Activated naive CD8-positive, alpha-beta T cell treated with anti-CD3 and anti-CD28 coated beads, Interleukin-2, amount 10 ng/mL, durations not matched to agents 7 days and 5 days (primary cell): ENCODE results near the gene UHRF1. TPM values are rescaled to one million over a fixed set of nuclear protein-coding genes. Genes with fewer than 3 reads are reported as not detected.

ENCODE experiments used
- ATAC-seq: fragments of 150-1000 bp; cut with Tn5 transposase; one replicate; pipeline ENCODE4 v1.10.0; 2021; ENCODE audit warnings: low read depth, moderate library complexity
- POLR2A ChIA-PET: fragments of 350-600 bp; sonication (Branson Sonifier 250); formaldehyde crosslinking; loops from one replicate; lab custom pipeline; 2021; ENCODE audit warnings: antibody characterized with exemption; lab: Charles Lee
- DNase-seq: peaks from one replicate; pipeline ENCODE4 v3.0.0; 2021
- H3K27ac Mint-ChIP-seq: one replicate; pipeline ENCODE4 v1.8.0; 2022; ENCODE audit warnings: mild to moderate bottlenecking, mixed read lengths
- H3K27me3 Mint-ChIP-seq: one replicate; pipeline ENCODE4 v1.8.0; 2022; ENCODE audit warnings: mild to moderate bottlenecking, moderate library complexity, mixed read lengths
- H3K36me3 Mint-ChIP-seq: one replicate; pipeline ENCODE4 v1.8.0; 2021; ENCODE audit warnings: mild to moderate bottlenecking, mixed read lengths
- H3K4me1 Mint-ChIP-seq: one replicate; pipeline ENCODE4 v1.8.0; 2021; ENCODE audit warnings: mixed read lengths
- H3K4me3 Mint-ChIP-seq: one replicate; pipeline ENCODE4 v1.8.0; 2022; ENCODE audit warnings: mild to moderate bottlenecking, moderate library complexity, mixed read lengths
- H3K9me3 Mint-ChIP-seq: one replicate; pipeline ENCODE4 v1.8.0; 2021; ENCODE audit warnings: mixed read lengths
- total RNA-seq, 2 experiments: library from RNA; stranded (reverse); gene quantifications; one replicate each; pipeline ENCODE4 v1.2.3, GENCODE V29; 2021

UHRF1 gene
- total RNA-seq, 2 experiments from 2014 or later: 90.8 to 103 TPM

DNA sequence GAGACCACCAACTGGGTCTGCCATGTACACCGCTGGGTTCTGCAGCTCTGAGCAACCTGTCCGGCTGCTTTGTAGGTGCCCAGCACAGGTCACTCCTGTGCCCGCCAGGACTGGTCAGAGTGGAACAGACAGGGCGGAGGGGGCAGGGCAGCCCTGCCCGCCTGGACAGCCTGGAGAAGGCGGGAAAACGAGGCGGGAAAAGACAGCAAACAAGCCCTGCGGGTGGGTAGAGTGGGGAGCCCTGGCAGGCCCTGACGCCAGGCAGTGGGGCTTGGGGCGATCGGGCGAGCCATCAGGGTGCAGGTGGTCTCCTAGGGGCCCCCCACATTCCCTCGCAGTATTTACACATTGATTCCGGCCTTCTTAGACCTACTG is 533 bp upstream of the UHRF1 start:
- Mint-ChIP-seq H3K4me1 (peaks cover 24% of the 10 kb centered on the region), H3K9me3 (no peaks in the 10 kb centered on the region)

DNA sequence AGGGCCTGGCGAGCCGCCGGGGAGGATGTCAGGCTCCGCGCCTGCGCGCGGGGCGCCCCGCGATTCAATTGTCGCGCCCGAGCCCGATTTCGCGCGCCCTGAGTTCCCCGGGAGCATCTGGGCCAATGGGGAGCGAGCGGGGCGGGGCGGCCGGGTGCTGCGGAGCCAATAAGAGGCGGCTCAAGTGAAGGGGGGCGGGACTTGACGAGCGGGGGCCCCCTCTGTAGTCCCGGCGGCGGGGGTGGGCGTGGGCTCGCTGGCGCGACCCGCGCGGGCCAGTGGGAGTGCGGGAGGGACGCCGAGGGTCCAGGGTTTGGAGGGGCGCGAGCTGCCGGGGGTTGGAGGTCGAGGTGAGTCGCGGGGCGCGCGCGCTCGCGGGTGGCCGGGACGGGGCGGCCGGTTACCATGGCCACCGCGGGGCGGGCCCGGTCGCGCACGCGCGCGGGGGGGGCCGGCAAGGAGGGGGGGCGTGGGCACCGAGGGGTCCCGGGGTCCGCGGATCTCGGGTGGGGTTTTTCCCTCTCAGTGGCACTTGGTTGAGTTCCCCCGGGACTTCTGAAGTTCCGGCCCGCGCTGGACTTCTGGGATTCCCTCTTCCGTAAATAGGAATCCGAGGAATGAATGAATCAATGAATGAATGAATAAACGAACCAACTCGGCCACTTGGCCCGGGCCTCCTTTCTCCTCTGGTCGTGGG is 744 bp downstream of the UHRF1 start:
- POLR2A ChIA-PET: interaction anchor here (3.3 kb wide), 1 partner anchor 185 kb away, joined by 7 read pairs; the partner anchor contains the start of gene DPP9
- Mint-ChIP-seq H3K36me3 (peaks cover 25% of the 10 kb centered on the region), H3K9me3 (no peaks in the 10 kb centered on the region), H3K4me3 (peak overlapping the region; percentile 82), H3K27ac (peak overlapping the region; percentile 76), H3K4me1 (peaks cover 37% of the 10 kb centered on the region), H3K27me3 (no peaks in the 10 kb centered on the region)
- peak; percentile 98 for DNase-seq
- ATAC-seq: peak; percentile 79

More for the DNA sequence above, 533 bp upstream of the UHRF1 start:
- POLR2A ChIA-PET: no interaction called here
- peaks cover 17% of the 10 kb centered on the region for H3K36me3 Mint-ChIP-seq
- ATAC-seq (no peak), DNase-seq (no peak)
- H3K27me3 Mint-ChIP-seq: no peaks in the 10 kb centered on the region
- H3K27ac Mint-ChIP-seq: no peak overlapping the region
- H3K4me3 Mint-ChIP-seq: peak overlapping the region; percentile 59

DNA sequence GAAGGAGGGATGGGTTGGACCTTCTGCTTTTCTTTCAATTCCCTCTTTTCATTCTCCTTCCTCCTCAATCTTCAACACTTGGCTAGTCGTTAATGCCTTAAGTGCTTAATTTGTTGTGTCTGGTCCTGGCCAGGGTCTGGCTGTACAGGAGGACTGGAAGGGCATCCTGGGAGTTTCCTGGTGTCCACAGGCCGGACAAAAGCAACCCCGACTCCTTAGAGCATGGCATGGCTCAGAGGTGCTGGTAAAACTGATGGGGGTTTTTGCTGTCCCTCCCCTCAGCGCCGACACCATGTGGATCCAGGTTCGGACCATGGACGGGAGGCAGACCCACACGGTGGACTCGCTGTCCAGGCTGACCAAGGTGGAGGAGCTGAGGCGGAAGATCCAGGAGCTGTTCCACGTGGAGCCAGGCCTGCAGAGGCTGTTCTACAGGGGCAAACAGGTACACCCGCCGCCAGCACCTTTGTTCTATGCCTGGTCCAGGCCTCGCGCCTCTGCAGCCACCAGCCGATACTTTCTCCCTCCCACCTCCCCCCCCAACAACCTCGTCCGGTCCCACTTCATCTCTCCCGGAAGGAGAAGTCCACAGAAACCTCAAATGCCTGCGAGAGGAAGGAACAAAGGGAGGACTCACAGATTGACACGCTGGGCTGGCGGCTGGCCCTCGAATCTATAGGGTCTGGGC is 1.4 kb downstream of the UHRF1 start:
- peak; percentile 55 for DNase-seq
- Mint-ChIP-seq H3K4me3 (peak overlapping the region; percentile 82), H3K9me3 (no peaks in the 10 kb centered on the region), H3K36me3 (peaks cover 31% of the 10 kb centered on the region), H3K27ac (peak overlapping the region; percentile 76), H3K27me3 (no peaks in the 10 kb centered on the region), H3K4me1 (peaks cover 43% of the 10 kb centered on the region)
- POLR2A ChIA-PET: interaction anchor here (0.5 to 3.3 kb wide), 6 partner anchors 11 to 186 kb away, joined by 3 to 15 read pairs (median 5); partner anchors contain the start of genes DPP9 and KDM4B
- ATAC-seq: no peak

DNA sequence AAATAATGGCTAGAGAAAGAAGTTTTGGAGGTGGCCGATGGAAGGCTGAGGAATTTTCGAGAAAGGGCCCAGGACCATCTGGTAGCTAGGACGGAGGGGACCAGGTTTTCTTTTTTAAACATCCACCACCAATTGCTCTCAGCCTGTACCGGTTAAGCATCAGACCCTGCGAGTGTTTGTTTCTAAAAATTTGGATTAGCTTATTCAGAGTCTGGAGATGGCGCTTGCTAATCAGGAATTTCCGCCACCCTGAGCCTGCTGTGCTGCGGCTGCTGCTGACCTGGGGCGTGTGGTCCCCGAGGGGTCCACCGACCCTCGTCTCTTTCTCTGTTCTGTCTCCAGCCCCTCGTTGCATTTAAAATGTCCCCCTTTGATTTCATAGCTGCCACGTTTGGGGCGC is 2.0 kb downstream of the UHRF1 start:
- peaks cover 35% of the 10 kb centered on the region for H3K36me3 Mint-ChIP-seq
- no peak for DNase-seq
- ATAC-seq: no peak
- H3K4me3 Mint-ChIP-seq: peak overlapping the region; percentile 82
- POLR2A ChIA-PET: interaction anchor here (0.5 to 3.3 kb wide), 8 partner anchors 11 to 187 kb away, joined by 3 to 15 read pairs (median 5); partner anchors contain the start of genes DPP9, KDM4B and PLIN3
- peak overlapping the region; percentile 76 for H3K27ac Mint-ChIP-seq
- H3K9me3 Mint-ChIP-seq: no peaks in the 10 kb centered on the region
- peaks cover 47% of the 10 kb centered on the region for H3K4me1 Mint-ChIP-seq
- no peaks in the 10 kb centered on the region for H3K27me3 Mint-ChIP-seq

DNA sequence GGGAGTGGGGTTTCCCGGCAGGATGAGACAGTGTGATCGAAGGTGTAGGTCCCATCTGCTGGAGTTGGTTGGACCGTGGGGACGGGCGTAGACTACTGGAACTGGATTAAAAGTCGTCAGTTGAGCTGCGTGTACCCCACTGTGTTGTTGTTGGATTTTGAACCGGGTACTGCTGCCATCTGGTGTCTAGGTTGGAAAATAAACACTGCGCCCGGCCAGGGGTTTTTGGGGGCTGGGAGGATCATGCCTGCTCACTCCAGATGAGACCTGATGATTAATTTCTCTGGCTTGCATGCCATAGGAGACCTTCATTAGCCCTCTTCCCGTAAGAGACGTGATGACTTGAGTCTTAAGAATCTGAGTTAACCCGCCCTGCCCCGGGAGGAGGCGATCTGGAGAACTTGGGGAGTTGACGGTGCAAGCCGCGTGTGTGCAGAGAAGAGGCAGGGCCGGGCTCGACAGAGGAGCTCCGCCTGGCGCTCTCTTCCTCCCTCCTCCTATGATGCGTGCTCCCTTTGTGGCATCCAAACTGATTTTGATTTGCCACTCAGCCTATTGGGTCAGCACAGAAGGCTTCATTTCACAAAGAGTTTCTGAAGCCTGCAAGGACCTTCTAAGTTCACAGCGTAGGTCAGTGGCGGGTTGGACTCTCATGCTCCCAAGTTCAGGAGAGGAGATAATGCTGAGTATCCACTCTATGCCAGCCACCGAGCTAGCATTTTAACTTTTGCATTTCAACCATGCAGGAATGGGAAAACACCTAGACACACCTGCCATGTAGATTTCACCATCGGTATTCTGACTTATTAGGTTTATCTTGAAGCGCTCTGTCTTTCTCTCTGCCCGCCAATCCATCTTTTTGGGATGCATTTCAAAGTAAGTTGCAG is 2.7 kb downstream of the UHRF1 start:
- Mint-ChIP-seq H3K27ac (peak overlapping the region; percentile 76), H3K27me3 (no peaks in the 10 kb centered on the region), H3K36me3 (peaks cover 39% of the 10 kb centered on the region), H3K4me1 (peaks cover 51% of the 10 kb centered on the region), H3K4me3 (peak overlapping the region; percentile 82), H3K9me3 (no peaks in the 10 kb centered on the region)
- POLR2A ChIA-PET: interaction anchor here (1.1 to 3.3 kb wide), 6 partner anchors 39 to 187 kb away, joined by 3 to 15 read pairs (median 6); partner anchors contain the start of genes DPP9, KDM4B and PLIN3
- peak; percentile 16 for ATAC-seq
- DNase-seq: peak; percentile 66

DNA sequence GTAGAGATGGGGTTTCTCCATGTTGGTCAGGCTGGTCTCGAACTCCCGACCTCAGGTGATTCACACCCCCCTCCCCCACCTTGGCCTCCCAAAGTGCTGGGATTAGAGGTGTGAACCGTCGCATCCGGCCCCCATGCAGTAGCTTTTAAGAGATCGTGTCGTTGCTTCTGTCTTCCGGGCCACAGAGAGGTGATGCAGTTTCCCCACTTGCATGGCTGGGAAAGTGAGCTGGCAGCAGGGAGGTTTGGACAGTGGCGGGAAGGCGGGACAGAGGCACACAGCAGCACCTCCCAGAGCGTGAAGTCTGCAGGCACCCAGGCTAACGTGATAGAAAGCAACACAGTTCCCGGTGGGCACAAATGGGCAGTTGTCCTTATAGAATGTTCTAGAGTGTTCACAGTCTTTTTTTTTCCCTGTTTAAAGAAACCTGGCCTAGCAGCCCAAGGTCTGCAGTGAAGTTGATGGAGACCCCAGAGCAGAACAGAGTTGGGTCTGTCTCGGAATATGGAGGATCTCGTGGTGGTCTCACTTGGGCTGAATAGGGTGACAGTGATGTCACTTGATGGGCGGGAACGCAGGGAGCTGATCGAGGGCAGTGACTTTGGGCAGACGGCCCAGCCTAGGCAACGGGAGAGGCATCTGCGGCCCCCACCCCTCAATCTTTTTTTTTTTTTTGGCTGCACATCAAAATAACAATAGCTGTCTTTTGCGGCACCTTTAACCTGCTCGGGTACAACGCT is 4.9 kb downstream of the UHRF1 start:
- peaks cover 55% of the 10 kb centered on the region for H3K4me1 Mint-ChIP-seq
- H3K27ac Mint-ChIP-seq: peak overlapping the region; percentile 99
- POLR2A ChIA-PET: interaction anchor here (0.6 to 3.2 kb wide), 5 partner anchors 42 to 186 kb away, joined by 3 to 15 read pairs (median 5); partner anchors contain the start of genes FEM1A and KDM4B
- peaks cover 41% of the 10 kb centered on the region for H3K36me3 Mint-ChIP-seq
- no peak for ATAC-seq
- DNase-seq: peak; percentile 41
- no peaks in the 10 kb centered on the region for H3K27me3 Mint-ChIP-seq
- peak overlapping the region; percentile 96 for H3K4me3 Mint-ChIP-seq
- no peaks in the 10 kb centered on the region for H3K9me3 Mint-ChIP-seq

DNA sequence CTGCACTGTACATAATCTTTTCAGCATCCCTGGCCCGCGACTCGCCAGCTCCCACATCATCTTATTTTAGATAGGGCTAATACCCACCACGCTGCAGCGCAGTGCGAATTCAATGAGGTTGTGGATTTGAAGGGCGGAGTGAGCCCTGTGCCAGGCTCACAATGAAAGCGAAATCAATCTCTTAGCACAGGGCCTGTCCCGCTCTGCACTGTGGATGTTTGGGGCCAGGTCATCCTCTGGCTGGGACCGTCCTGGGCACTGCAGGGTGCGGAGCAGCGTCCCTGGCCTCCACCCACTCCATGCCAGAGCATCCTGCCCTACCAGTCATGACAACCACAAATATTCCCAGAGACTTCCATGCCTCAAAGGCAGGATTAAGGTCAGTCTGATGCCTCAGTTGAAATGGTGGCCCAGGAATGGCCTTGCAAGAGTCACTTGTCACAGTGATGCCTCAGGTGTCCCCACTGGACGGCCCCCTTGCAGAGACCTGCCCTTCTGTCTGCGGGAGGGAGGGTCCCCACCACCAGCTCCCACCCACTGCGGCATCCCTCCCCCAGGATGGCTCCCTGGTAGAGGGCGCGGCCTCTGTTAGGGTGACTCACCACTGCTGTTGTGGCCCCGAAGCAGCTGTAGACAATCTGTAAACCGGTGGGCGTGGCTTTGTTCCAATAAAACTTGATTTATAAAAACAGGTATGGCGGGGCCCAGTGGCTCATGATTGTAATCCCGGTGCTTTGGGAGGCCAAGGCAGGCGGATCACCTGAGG is 5.6 kb downstream of the UHRF1 start:
- H3K4me3 Mint-ChIP-seq: peak overlapping the region; percentile 96
- H3K27ac Mint-ChIP-seq: peak overlapping the region; percentile 99
- POLR2A ChIA-PET: interaction anchor here (0.5 to 3.2 kb wide), 4 partner anchors 43 to 124 kb away, joined by 4 to 15 read pairs (median 5); partner anchors contain the start of genes FEM1A and KDM4B
- ATAC-seq (peak; percentile 62), DNase-seq (peak; percentile 72)
- peaks cover 55% of the 10 kb centered on the region for H3K4me1 Mint-ChIP-seq
- no peaks in the 10 kb centered on the region for H3K27me3 Mint-ChIP-seq
- peaks cover 44% of the 10 kb centered on the region for H3K36me3 Mint-ChIP-seq
- no peaks in the 10 kb centered on the region for H3K9me3 Mint-ChIP-seq

DNA sequence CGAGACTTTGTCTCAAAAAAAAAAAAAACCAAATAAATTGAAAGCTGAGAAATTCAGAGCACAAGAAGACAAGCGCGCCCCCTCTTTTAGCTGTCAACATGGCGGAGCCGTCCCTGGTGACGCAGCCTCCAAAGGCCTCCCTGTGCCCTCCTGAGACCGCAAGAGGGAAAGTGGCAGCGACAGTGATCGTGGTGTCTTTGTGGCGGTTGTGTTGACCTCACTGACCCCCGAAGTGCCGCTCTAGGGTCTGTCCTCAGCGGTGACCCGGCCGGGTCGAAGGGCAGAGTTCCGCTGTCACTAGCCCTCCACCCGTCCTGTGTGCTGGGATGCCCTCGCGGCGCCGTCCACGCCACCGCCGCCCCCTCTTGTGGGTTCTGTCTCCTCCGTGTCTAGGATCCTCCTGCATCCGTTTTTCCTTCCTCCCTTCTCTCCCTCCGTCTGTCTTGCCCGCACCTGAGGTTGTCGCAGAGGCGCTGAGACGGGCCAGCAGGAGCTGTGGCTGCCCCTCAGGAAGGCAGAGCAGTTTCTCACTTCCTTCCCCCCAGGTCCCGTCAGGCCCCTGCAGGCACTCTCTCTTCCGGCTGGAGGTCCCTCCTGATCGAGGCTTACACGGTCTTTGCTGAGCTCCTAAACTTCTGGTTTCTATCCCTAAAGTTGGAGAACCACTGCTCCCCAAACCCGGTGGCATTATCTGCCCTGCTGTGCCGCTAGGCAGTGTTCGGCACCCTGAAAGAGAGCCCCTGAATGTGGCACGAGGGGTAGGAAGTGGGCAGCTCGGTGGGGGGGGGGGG is 7.2 kb downstream of the UHRF1 start:
- Mint-ChIP-seq H3K4me3 (peak overlapping the region; percentile 96), H3K9me3 (no peaks in the 10 kb centered on the region), H3K27ac (peak overlapping the region; percentile 99), H3K36me3 (peaks cover 47% of the 10 kb centered on the region), H3K4me1 (peaks cover 50% of the 10 kb centered on the region), H3K27me3 (no peaks in the 10 kb centered on the region)
- ATAC-seq (peak; percentile 48), DNase-seq (peak; percentile 72)
- POLR2A ChIA-PET: interaction anchor here (0.6 to 3.2 kb wide), 7 partner anchors 10 to 115 kb away, joined by 3 to 15 read pairs (median 5); partner anchors contain the start of genes KDM4B and PLIN3

DNA sequence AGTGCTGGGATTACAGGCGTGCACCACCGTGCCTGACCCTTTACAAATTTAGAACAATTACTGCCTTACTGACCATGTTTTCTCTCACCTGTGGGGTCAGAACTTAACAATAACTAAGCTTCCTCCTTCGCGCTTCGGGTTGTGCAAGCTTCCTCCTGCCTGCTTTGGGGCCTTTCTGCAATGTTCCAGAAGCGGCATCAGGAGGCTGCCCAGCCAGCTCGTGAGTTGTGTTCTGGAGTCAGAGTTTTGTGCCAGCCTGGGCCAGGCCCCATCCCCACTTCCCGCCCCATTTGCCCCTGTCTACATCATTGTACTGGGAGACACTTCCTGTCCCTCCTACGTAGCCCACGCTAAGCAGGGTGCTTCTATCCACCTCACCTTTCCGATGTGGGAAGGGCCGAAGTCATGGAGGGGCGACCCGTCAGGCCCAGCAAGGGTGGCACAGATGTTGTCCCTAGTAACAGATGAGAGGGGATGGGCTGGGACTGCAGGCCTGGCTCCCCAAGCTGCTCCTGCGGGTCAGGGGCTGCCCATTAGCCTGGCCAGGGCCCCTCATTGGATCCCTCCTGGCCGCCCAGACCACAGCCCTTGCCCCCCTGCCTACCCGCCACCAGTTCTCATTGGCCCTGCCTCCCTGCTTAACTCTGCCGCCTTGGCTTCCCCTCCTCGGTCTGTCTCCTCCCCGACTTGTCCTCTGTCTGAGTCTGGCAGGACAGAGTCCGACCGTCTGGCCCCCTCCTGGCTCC is 13.4 kb downstream of the UHRF1 start:
- Mint-ChIP-seq H3K9me3 (no peaks in the 10 kb centered on the region), H3K4me3 (no peak overlapping the region), H3K36me3 (peaks cover 22% of the 10 kb centered on the region), H3K4me1 (peaks cover 3% of the 10 kb centered on the region), H3K27me3 (no peaks in the 10 kb centered on the region), H3K27ac (peak overlapping the region; percentile 51)
- DNase-seq (no peak), ATAC-seq (no peak)
- POLR2A ChIA-PET: no interaction called here

DNA sequence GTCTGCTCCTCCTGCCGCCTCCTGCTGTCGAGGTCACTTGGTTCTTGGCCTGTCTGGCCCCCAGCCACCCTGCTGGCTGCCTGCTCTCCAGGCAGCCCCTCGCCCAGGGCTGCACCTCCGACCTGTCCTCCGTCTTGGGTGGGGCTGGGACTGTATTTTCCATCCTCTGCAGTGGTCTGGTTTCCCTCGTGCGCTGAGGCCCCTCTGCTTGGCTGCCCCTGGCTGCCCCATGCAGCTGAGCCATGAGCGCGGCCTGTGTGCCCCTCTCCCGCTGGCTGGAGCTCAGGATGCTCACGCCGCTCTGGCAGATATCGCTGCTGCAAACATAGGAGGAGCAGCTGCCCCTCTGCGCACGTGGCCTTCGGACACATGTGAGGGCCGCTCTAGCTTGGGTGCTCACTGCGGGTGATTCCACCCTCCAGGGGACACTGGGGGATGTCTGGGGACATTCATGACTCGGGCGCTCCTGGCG is 14.0 kb downstream of the UHRF1 start:
- Mint-ChIP-seq H3K27ac (no peak overlapping the region), H3K4me3 (no peak overlapping the region), H3K9me3 (no peaks in the 10 kb centered on the region), H3K36me3 (peaks cover 19% of the 10 kb centered on the region), H3K4me1 (peaks cover 1% of the 10 kb centered on the region), H3K27me3 (no peaks in the 10 kb centered on the region)
- DNase-seq (no peak), ATAC-seq (no peak)
- POLR2A ChIA-PET: no interaction called here
